ENCODE results near the gene TSHZ3.
A peak's percentile ranks its signal among the peaks of the same experiment; 100 is the strongest.

DNA sequence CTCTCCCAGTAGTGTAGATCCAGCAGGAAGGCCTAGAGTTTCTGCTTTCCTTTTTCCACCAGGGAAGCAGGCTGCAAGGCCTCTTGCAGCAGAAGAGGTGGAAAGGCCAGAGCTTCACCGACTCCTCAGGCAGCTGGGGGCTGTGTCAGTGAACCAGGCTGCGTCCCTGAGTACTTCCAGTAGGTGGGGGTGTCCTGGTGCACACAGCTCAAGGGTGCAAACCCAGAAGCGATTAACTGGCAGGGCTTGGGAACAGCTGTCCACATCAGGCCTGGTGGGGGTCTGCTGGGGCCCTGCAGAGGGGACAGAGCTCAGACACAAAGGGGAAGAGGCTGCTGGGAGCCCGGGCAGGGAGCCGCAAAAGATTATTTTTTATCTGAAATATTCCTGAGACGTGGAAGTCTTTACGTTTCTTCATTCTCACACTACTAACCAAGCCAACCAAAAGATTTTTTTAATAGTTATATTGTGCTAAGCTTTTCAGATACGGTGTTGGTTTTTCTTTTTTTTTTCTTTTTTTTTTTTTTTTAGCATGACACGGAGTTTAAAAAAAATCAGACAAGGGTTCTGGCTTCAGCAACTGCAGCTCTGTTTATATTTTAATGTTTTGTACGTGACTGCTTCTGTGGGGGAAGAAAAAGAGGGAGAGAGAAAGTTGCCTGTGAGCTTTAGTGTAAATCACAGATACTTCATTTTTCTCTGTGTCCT lies 11.0 kb downstream of the TSHZ3 start:
- TF ChIP-seq, protein P1, sequence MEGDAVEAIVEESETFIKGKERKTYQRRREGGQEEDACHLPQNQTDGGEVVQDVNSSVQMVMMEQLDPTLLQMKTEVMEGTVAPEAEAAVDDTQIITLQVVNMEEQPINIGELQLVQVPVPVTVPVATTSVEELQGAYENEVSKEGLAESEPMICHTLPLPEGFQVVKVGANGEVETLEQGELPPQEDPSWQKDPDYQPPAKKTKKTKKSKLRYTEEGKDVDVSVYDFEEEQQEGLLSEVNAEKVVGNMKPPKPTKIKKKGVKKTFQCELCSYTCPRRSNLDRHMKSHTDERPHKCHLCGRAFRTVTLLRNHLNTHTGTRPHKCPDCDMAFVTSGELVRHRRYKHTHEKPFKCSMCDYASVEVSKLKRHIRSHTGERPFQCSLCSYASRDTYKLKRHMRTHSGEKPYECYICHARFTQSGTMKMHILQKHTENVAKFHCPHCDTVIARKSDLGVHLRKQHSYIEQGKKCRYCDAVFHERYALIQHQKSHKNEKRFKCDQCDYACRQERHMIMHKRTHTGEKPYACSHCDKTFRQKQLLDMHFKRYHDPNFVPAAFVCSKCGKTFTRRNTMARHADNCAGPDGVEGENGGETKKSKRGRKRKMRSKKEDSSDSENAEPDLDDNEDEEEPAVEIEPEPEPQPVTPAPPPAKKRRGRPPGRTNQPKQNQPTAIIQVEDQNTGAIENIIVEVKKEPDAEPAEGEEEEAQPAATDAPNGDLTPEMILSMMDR (IDR thresholded peaks at IDR 0.05; ENCODE audit: insufficient read depth, low read depth, low read length), result peak; percentile 48
- no peak for TF ChIP-seq EZH2 (IDR thresholded peaks at IDR 0.05; ENCODE audit: insufficient read depth, low read length)

All from astrocyte (in vitro differentiated cells and primary cell).